Adrenal gland (tissue), 12 donors: ENCODE results near the gene LMNTD1. TPM values are rescaled to one million over a fixed set of nuclear protein-coding genes. Genes with fewer than 3 reads are reported as not detected.
"Not testable (repeated sequence)": the region's sequence is repeated elsewhere in the genome, so short reads cannot be mapped to it uniquely, and the experiment has no call there.

Experiments used
- DNase-seq, 7 donors: peaks; one replicate each; pipeline ENCODE4 v3.0.0-alpha.2; 2019 to 2020
- H3K27ac ChIP-seq, 5 donors: fragments of 200-600 bp; sonication (generic) in 4 of 5; 1 replicate in 3 of 5; 2 replicates in 2 of 5; pipeline versions ENCODE4 v1.5.1 to v1.8.0; 2016 to 2020; ENCODE audit warnings: mild to moderate bottlenecking in 1 of 5
- H3K27me3 ChIP-seq: fragments of 200-600 bp; 2 replicates; pipeline ENCODE4 v1.8.0; 2021
- H3K36me3 ChIP-seq, 2 donors: fragments of 200-600 bp; replicated peaks in 1 of 2; 1 replicate in 1 of 2; 2 replicates in 1 of 2; pipeline versions ENCODE4 v1.5.1 to v1.8.0; 2018 to 2022
- H3K4me1 ChIP-seq, 2 donors: fragments of 200-600 bp; replicated peaks in 1 of 2; 1 replicate in 1 of 2; 2 replicates in 1 of 2; pipeline versions ENCODE4 v1.5.1 to v1.8.0; 2018 to 2021
- H3K4me3 ChIP-seq, 4 donors: fragments of 200-600 bp; sonication (generic) in 3 of 4; one replicate each; pipeline ENCODE4 v1.5.1; 2016 to 2018
- H3K9me3 ChIP-seq, 3 donors: fragments of 200-600 bp; sonication (generic) in 1 of 3; replicated peaks in 1 of 3; 1 replicate in 2 of 3; 2 replicates in 1 of 3; pipeline versions ENCODE4 v1.5.1 to v1.8.0; 2016 to 2021
- CTCF ChIP-seq, 6 experiments: fragments of 450-650 bp in 4 of 6; fragments of 200-600 bp in 2 of 6; sonication (generic) in 1 of 6; IDR thresholded peaks; 1 replicate in 5 of 6; 2 replicates in 1 of 6; pipeline versions ENCODE4 v1.5.1 to v1.8.0; 2016 to 2021; ENCODE audit warnings: antibody characterized with exemption in 6 of 6, mild to moderate bottlenecking in 2 of 6, moderate library complexity in 1 of 6
- POLR2A ChIP-seq, 2 donors: fragments of 450-650 bp; IDR thresholded peaks; one replicate each; pipeline ENCODE4 v1.6.1; 2017; ENCODE audit warnings: antibody characterized with exemption in 2 of 2, mild to moderate bottlenecking in 2 of 2, moderate library complexity in 1 of 2
- WGBS, 4 donors: extraction: QIAGEN DNeasy Blood & Tissue Kit in 2 of 4; methylation state at CpG; one replicate each; pipeline versions ENCODE4 v1.1.5 to v1.1.7; 2013 to 2017; 5-methylcytosine and 5-hydroxymethylcytosine counted together
- intact Hi-C, 2 donors: fragments of 100-400 bp; cut with DNase I; formaldehyde crosslinking; loops; one replicate each; pipeline versions ENCODE4 v1.14.1 to v1.15.0; 2022 to 2023
- polyA plus RNA-seq, 3 donors: library from polyadenylated mRNA; stranded (reverse); fragments of 200-250 nt in 2 of 3; fragments of 350-450 nt in 1 of 3; fragmentation: Illumina TruSeq in 1 of 3; extraction: RNeasy Lipid Tissue Mini Kit (QIAGEN cat#74804) in 1 of 3; gene quantifications; one replicate each; pipeline ENCODE4 v1.2.3, GENCODE V29; 2013 to 2014
- small RNA-seq, 2 donors: library from RNA; depleted of rRNA; stranded (forward); fragments of <200 nt; gene quantifications; one replicate each; pipeline ENCODE3, GENCODE V24; 2016
- total RNA-seq, 9 donors: library from RNA; depleted of rRNA in 4 of 9; stranded (reverse); fragments of >200 nt in 4 of 9; fragments of 120-200 nt in 1 of 9; fragmentation: NEBNext Ultra II Directional in 1 of 9; extraction: Animal tissue kit (Norgen Biotek cat#: 25700) in 1 of 9; gene quantifications; one replicate each; pipeline versions ENCODE4 v1.1.0 to v1.2.4, GENCODE V29; 2013 to 2023
- donor health status: healthy with polysubstance abuse.
- donor health status: Bipolar disorder and iron deficiency.
- donor health status: DM: yes; HTN: yes; CAD: no.
- donor health status: DM: no; HTN: no; CAD: no.
- donor health status: DM: no; HTN: no; CAD: no.
- donor health status: DM: yes; HTN: yes; CAD: no.

The LMNTD1 gene
- total and polyA plus RNA-seq, 12 donors, result 0.27 to 4.9 (median 0.46) TPM; not detected in 9

DNA sequence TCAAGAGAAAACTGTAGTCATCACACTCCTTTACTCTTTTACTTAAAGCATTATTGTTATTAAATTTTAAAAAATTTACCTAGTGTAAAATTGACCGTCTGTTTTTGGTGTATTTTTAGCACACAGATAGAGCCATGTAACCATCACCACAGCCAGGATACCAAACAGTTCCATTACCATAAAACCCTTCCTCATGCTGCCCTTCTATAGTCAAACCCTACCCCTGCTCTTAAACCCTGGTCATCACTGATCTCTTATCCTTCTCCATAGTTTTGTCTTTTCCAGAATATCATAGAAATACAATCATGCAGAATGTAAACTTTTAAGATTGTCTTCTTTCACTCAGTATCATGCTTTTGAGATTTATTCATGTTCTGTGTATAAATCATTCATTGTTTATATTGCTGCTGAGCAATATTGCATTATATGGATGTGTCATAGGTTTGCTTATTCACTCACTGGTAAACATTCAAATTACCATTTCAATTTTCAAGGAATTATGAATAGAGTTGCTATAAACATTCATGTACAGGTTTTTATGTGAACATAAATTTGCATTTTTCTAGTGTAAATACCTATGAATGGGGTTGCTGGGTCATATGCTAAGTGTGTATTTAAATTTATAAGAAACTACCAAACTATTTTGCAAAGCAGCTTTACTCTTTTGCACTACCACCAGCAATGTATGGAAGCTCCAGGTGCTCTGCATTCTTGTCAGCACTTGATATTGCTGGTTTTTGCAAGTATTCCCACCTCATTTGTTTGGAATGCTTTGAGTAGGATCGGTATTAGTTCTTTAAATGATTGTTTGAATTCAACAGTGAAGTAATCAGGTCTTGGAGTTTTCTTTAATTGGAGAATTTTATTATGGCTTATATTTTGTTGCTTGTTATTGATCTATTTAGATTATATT is 125.5 kb downstream of the LMNTD1 start:
- Histone ChIP-seq H3K36me3 (no peaks in the 10 kb centered on the region), H3K27ac (no peak overlapping the region), H3K4me3 (no peak overlapping the region), H3K27me3 (no peaks in the 10 kb centered on the region), H3K4me1 (peaks cover 0 to 6% of the 10 kb centered on the region in 2 donors), H3K9me3 (no peaks in the 10 kb centered on the region)
- intact Hi-C loops, result no loop called here
- no peak for DNase-seq
- TF ChIP-seq CTCF (IDR thresholded peaks at IDR 0.05), result no peak
- no peak for TF ChIP-seq POLR2A (IDR thresholded peaks at IDR 0.05)
- WGBS, 4 donors, result 83 to 89% (median 85%) methylated on average over 2 of the region's 2 CpGs

- H3K27me3 ChIP-seq, H3K4me1 ChIP-seq, H3K9me3 ChIP-seq, H3K27ac ChIP-seq, DNase-seq, H3K36me3 ChIP-seq, H3K4me3 ChIP-seq, intact Hi-C loops: not testable (repeated sequence)
- 79 to 96% (median 95%) methylated on average over 6 of the region's 6 CpGs for WGBS, 4 donors
Measured at GRCh38 chr12:25426821-25427220, 126.3 kb downstream of the LMNTD1 start.

Small RNAs within 50 kb of the gene (small RNA-seq; reads per million reads assigned to genes)
- gene TUBB4BP1, result 0 reads per million in 2 donors
